ENCODE data around the gene ITGB6. TPM values are rescaled to one million over a fixed set of nuclear protein-coding genes. Genes with fewer than 3 reads are reported as not detected.

Gene ITGB6
- total and polyA plus RNA-seq, 10 of the 15 experiments (the other 5 are each of a cell fraction or from before 2014, with no cell fraction given) = 0.04 TPM; not detected in 9

- TF ChIP-seq, protein P1, sequence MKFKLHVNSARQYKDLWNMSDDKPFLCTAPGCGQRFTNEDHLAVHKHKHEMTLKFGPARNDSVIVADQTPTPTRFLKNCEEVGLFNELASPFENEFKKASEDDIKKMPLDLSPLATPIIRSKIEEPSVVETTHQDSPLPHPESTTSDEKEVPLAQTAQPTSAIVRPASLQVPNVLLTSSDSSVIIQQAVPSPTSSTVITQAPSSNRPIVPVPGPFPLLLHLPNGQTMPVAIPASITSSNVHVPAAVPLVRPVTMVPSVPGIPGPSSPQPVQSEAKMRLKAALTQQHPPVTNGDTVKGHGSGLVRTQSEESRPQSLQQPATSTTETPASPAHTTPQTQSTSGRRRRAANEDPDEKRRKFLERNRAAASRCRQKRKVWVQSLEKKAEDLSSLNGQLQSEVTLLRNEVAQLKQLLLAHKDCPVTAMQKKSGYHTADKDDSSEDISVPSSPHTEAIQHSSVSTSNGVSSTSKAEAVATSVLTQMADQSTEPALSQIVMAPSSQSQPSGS (IDR thresholded peaks at IDR 0.05; ENCODE audit: low read length) = no peak
- no peak for TF ChIP-seq ZBED1 (IDR thresholded peaks at IDR 0.05; ENCODE audit: borderline replicate concordance)
- TF ChIP-seq NR2C2 (IDR thresholded peaks at IDR 0.05; ENCODE audit: borderline replicate concordance, control insufficient read depth, insufficient read length, low read depth) = no peak
- TF ChIP-seq TCF3 (IDR thresholded peaks at IDR 0.05; ENCODE audit: borderline replicate concordance, insufficient read depth, low read depth, low read length) = no peak
- TF ChIP-seq FOS (IDR thresholded peaks at IDR 0.05; ENCODE audit: borderline replicate concordance, extremely low read depth, insufficient read length) = no peak
- TF ChIP-seq ZNF274 (IDR thresholded peaks at IDR 0.05; ENCODE audit: insufficient read depth, insufficient read length) = no peak
- TF ChIP-seq SMAD1 (IDR thresholded peaks at IDR 0.05; ENCODE audit: low read depth, partially characterized antibody) = no peak
- no peak for TF ChIP-seq NFXL1 (IDR thresholded peaks at IDR 0.05; ENCODE audit: borderline replicate concordance)
- TF ChIP-seq JUND (IDR thresholded peaks at IDR 0.05; ENCODE audit: low read depth, low read length) = no peak
- no peak for TF ChIP-seq RFX5 (IDR thresholded peaks at IDR 0.05; ENCODE audit: low read depth, low read length)
- no peak for TF ChIP-seq STAT1 (conservative IDR thresholded peaks at IDR 0.05)
These were observed at the start of gene ITGB6 (continued) for GRCh38 chr2:160199683-160200389.

Data from GM12878 (cell line).